HS-27A (cell line): ENCODE measurements around the gene KLRC4.
"Not testable (repeated sequence)": the region's sequence is repeated elsewhere in the genome, so short reads cannot be mapped to it uniquely, and the experiment has no call there.

Source experiments
- DNase-seq: peaks from one replicate; pipeline ENCODE4 v3.0.0-alpha.2; 2012; ENCODE audit warnings: low read depth, missing footprints

KLRC4 gene

DNA sequence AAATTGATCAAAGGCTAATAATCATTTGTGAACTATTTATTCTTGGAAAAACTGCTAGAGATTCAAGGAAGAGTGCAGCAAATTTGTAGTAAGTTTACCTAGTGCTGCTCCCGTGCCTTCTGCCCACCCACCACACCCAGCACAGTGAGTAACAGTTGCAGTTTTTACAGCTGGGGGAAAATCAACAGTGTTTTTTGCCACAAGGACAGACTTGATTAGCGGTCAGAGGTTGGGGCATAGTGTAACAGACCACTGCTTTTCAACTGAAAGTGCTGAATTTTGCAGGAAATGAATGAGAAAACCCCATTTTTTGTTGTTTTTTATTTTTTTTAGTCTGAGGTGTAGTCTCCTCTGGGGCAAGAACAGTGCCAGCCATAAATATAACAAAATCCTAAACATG, 12.3 kb downstream of the KLRC4 start:
- no peak for DNase-seq

DNA sequence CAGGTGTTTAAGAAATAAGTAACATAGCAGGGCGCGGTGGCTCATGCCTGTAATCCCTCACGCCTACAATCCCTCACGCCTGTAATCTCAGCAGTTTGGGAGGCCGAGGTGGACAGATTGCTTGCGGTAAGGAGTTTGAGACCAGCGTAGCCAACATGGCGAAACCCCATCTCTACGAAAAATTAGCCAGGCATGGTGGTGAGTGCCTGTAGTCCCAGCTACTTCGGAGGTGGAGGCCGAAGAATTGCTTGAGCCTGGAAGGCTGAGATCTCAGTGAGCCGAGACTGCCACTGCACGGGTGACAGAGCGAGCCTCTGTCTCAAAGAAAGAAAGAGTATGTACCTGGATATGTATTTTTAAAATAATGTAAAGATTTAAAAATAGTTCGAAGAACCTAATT, 13.4 kb downstream of the KLRC4 start:
- not testable (repeated sequence) for DNase-seq

DNA sequence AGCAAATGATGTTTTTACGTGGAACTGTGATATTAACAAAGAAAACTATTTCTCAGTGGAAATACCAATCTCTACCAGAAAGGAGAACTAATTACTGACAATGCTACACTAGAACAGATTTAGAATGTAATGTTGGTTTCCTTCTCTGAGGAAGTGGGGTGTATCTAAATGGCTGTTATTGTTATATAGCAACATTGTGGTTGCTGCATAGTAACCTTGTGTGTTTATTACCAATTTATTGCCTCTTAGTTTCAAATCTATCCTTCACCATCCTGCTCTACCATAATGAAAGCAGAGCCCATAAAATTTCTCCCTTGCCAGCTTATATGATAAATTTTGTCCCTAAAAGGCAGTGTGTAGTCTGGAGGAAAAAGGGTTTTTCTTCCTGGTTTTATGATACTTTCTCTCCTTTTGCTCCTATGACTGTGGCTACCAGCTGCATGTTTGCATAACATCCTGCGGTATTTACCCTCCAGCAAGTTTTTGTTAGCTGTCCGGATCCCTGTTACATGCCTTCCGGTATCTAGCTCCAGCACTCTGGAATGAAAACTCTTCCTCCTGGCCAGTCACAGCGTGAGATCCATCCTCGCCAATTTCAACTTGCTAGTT, 14.1 kb downstream of the KLRC4 start:
- no peak for DNase-seq

DNA sequence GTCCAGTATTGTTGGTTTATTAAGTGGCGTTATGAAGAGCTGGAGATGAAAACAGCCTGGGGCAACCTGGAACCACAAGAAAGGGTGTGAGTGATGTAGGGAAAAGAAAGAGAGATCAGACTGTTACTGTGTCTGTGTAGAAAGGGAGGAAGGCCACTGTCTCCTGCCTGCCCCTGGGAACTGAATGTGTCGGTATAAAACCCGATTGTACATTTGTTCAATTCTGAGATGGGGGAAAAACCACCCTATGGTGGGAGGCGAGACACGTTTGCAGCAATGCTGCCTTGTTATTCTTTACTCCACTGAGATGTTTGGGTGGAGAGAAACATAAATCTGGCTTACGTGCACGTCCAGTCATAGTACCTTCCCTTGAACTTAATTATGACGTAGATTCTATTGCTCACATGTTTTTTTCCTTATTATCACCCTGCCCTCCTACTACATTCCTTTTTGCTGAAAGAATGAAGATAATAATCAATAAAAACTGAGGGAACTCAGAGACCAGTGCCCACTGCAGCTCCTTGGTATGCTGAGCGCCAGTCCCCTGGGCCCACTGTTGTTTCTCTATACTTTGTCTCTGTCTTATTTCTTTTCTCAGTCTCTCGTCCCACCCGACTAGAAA, 14.9 kb downstream of the KLRC4 start:
- DNase-seq = not testable (repeated sequence)

DNA sequence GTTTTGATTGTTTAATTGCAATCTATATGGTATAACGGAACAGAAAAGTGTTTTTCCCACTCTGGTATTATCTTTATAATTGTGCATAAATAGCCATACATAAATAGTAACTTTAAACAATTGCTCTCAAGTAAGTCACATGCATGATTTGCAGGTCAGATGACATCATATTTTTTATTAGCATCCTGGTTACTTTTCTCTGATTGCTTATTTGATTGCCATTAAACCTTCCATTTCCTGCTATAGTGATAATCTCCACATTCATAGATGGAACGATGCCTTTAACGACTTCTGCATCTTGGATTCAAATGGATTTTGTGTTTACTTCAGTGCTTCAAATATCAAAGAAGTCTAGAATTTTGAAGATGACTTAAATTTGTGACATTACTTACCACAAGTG, 16.3 kb downstream of the KLRC4 start:
- DNase-seq = no peak

DNA sequence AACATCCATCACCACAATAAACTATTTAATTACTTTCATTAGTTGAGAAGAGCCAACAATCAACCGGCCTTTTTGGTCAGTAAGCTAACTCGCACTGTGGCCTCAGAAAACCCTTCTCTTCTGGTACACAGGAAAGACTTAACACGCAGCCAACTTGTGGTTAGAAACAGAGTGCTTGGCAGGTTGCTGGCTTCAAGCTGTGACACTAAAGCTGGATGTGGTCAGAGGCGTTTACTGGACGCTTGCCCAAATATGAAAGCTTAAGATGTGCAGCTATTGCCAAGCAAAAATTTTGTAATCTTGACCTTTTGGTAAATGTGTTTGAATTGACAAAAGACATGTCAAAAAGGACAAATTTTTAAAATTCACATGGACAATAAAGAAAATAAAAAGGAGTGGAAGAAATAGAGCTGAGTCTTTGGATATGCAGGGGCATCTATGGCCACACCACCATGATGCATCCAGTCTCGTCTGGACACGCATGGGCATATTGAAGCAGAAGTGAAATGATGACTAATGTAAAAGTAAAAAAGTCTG, 17.1 kb downstream of the KLRC4 start:
- peak; percentile 76 for DNase-seq

DNA sequence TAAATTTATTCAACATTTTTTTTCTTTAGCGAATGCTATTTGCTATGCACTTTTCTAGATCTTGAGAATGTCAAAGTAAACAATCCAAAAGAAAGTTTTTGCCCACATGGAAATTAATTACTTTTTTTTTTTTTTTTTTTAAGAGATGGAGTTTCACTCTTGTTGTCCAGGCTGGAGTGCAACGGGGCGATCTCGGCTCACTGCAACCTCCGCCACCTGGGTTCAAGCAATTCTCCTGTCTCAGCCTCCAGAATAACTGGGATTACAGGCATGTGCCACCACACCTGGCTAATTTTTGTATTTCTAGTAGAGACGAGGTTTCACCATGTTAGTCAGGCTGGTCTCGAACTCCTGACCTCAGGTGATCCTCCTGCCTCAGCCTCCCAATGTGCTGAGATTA, 18.6 kb downstream of the KLRC4 start:
- DNase-seq = not testable (repeated sequence)

DNA sequence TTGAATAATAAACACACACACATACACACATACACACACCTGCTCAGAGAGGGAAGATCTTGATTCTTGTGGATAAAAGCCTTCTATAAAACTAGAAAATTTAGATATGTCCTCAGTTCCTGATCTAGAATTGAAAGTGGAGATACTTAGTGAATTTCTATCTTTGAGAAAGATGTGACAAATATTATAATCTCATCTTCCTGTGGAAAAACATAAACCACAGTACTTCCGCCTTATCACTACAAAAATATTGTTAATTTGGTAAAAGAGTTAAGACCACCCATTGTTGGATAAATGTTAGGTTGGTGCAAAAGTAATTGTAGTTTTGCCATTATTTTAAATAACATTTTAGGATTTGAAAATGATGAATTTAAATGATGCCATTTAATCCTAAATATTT, 19.7 kb downstream of the KLRC4 start, which contains the start of gene KLRK1:
KLRK1 (minus strand) TSS at position 138 of the 400 bp plus-strand sequence. CDS start 1,231 bp downstream, outside the sequence.
- no peak for DNase-seq

DNA sequence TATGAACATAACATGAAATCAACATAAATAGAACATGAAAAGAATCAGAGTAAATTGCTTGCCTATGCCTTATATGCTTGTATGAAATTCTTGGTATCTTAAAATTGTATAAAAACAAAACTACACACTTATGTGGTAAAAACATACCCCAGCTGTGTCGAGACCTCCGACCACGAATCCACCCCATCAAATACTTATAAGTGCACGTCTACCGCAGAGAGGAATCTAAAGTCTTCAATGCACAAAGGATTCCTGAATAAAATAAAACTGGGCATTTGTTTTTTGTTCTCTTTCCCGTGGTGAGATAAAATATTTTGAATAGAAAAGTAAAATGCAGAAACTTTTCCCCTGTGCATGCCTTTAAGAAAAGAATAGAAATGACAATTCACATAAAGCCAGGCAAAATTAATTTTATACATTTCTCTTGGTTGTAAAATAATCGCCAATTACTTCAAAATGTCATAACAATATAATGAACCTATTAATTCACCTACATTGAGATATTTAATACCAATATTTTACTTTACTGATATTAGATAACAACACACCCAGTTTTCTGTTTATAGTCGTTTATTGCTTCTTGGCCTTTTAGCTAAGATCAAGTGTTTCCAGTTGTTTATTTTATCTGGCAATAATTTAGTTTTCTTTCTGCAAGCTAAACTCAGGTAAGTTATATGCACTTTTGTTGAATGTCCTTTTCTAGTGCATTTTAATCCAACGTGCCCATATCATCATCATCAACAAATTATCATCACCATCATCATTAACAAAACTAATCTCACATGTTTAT, 20.7 kb downstream of the KLRC4 start:
- no peak for DNase-seq

DNA sequence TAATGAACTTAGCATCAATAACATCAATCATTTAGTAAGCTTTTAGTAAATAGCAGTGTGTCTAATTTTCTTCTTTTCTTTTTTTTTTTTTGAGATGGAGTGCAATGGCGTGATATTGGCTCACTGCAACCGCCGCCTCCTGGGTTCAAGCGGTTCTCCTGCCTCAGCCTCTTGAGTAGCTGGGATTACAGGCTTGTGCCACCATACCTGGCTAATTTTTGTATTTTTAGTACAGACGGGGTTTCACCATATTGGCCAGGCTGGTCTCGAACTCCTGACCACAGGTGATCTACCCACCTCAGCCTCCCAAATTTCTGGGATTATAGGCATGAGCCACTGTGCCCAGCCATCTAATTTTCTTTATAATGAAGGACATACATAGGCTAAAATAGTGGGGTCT, 22.1 kb downstream of the KLRC4 start:
- not testable (repeated sequence) for DNase-seq

DNA sequence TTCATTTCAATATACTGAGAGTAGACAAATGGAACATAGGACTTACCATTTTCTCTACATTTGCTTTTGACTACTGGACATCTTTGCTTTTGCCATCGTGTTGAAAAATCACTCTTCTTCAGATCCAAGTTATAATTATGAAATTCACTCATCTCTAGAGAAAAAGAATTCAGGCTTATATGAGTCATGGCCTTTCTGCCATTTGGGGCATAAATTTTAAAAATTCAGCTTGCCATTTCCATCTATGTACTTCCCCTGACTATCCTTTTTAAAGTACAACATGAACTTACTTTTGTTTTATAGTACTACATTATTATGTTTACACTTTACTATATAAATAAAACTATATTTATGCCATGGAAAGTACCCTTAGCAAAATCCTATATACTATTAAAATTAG, 22.7 kb downstream of the KLRC4 start:
- DNase-seq = no peak

DNA sequence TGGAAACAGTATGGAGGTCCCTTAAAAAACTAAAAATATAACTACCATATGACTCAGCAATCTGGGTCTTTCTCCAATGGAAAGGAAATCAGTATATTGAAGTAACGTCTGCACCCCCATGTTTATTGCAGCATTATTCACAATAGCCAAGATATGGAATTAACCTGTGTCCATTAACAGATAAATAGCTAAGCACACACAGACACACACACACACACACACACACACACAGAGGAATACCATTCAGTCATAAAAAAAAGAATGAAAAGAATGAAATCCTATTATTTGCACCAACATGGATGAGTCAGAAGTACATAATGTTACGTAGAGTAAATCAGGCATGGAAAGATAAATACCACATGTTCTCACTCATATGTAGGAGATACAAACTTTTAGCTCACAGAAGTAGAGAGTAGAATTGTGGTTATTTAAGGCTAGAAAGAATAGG, 24.4 kb downstream of the KLRC4 start:
- DNase-seq = no peak

DNA sequence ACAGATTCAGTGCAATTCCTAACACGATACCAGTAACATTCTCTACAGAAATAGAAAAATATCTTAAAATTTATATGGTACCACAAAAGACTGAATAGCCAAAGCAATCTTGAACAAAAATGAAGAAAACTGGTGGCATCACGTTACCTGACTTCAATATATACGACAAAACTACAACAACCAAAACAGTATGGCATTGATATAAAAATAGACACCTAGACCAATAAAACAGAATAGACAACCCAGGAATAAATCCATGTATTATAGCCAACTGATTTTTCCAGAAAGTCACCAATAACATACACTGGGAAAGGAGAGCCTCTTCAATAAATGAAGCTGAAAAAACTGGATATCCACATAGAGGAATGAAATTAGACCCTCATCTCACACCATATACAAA, 25.4 kb downstream of the KLRC4 start:
- DNase-seq = no peak

DNA sequence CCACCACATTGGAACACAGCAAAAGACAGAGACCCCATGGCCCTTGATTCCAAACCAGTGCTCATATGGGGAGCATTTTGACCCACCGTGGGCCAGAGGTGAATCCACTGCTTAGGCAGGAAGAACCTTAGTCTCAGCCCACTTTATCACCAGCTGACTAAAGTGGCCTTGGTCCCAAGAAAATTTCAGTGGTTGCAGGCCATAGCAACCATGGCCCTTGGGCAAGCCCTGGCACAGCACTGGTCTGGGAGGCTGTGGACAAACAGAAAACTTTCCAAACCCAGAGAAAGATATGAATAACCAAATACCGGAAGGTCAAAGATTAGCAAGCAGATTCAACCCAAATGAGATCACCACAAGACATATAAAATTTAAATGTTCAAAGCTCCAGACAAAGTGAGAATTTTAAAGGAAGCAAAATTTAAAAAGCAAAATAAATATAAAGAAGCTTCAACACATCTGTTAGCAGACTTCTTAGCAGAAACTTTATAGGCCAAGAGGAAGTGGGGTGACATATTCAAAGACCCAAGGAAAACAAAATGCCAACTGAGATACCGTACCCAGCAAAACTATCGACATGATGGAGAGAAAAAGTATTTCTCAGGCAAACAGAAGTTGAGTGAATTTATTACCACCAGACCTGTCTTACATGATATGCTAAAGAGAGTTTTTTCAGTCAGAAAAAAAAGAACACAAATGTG, 27.5 kb downstream of the KLRC4 start:
- no peak for DNase-seq

DNA sequence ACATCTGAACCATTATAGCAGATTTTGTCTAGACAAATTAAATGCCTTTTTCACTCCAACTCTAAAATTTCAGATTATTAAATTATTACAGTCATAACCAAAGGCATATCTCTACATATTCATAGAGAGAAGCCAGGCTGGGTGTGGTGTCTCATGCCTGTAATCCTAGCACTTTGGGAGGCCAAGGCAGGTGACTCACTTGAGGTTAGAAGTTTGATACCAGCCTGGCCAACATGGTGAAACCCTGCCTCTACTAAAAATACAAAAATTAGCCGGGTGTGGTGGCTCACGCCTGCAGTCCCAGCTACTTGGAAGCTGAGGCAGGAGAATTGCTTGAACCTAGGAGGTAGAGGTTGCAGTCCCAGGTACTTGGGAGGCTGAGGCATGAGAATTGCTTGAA, 30.8 kb downstream of the KLRC4 start:
- DNase-seq = not testable (repeated sequence)

DNA sequence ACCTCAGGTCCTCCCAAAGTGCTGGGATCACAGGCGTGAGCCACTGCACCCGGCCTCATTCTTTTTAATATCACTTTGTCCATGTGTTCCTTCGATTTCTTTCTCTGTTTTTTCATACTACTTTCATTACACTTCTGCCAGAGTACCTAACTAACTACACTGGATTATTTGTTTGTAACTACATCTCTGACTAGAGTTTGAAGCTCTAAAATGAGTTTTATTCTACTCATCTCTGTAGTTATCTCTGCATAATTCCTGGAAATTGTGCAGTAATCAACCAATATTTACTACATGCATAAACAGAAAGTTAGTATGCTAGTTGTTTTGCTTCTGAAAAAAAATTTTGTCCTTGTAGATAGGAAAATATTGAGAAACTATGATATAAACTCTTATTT, 34.9 kb downstream of the KLRC4 start:
- DNase-seq = no peak

DNA sequence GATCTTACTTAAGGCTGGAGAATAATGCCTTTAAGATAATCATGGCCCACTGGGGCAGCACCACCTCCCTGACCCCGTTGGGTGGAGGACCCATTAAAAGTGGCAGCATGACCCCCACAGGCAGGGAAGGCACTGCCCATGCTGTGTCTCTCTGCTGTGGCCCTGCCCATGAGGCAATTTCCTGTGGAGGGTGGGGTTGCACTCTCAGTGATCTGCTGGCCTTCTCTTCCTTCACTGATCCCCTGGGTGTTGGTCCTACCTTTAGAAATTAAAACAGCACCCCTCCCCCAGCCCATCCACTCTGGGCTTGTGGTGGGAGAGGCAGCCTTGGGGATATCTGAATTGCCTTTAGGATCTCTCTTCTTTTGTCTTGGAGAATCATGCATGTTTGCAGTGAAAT, 37.0 kb downstream of the KLRC4 start:
- no peak for DNase-seq

DNA sequence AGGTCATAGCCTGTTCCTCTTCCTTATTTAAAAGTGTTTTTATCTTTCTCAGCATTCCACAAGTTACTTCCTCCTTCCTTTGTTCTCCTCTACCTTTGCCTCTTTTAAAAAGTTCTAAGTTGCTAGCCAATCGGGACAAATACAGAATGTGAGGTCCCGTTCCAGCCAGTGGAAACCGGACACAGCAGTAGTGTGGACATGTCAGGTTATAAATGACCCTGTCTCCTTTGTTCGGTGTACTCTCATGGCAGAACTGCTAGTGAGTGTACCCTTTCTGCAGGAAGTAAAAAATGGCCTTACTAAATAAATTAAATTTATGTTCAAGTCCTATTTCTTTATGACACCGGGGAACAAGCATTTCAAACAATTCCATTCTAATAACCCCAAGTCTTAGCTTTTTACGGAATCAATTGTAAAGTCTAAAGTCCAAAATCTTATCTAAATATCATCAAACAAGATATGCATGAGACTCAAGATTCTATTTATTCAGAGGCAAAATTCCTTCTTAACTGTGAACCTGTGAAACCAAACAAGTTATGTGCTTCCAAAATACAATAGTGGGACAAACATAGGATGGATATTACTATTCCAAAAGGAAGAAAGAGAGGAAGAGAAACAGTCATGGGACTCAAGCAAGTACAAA, 37.5 kb downstream of the KLRC4 start:
- DNase-seq = not testable (repeated sequence)

DNA sequence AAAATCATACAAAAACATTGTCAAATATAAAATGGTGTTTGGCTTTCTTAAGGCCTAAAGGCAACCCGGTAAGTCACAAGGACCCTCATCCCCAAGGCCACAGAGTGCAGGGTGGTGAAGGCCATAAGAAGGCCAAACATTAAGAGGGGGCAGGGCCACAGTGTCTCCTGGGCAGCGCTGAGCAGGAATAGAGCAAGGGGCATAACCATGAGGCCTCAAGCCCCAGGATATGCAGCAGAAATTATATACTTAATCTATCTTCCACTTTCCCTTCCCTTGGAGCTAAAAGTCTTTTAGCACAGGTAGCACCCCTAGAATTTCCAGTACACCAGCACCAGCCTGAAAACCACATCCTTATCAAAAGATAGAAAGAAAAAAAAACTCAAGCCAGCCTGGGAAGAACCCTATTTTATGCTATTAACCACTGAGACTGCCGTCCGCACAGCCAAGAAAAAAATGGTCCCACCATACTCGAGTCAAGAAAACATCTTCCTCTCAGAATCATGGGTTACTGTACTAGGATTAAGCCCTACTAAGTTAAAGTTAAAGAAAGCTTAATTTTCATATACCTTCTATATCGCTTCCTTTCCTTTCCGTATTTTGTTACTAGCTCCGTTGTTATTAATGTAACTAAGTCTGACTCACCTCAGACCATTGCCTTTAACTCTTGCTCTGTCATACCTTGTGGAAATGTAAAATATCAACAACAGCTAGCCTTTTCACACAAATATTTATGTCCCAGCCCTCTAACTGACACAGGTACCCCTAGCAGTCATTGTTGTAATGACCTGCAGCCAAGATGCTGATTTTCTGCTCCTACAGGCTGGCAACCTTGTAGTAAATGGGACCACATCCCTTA, 39.8 kb downstream of the KLRC4 start:
- no peak for DNase-seq
